Keratinocyte (primary cell): ENCODE measurements around the gene PPP1R36. TPM values are rescaled to one million over a fixed set of nuclear protein-coding genes. Genes with fewer than 3 reads are reported as not detected.
"Not testable (repeated sequence)": the region's sequence is repeated elsewhere in the genome, so short reads cannot be mapped to it uniquely, and the experiment has no call there.

Experiments used
- DNase-seq: peaks from one replicate; pipeline ENCODE4 v3.0.0-alpha.2; 2011; ENCODE audit warnings: low read depth, missing footprints, low spot score
- FAIRE-seq: peaks from 2 replicates; lab custom pipeline; 2011; peaks lifted over from hg19 to GRCh38; lab: Jason Lieb, UNC
- H2AFZ ChIP-seq: 2 replicates; pipeline ENCODE4 v1.6.0; 2012; ENCODE audit warnings: low read length, control low read depth, inconsistent platforms; ENCODE audit not compliant: control insufficient read depth
- H3K27ac ChIP-seq: 2 replicates; pipeline ENCODE4 v1.5.1; 2011; ENCODE audit warnings: low read length; ENCODE audit not compliant: control insufficient read depth, insufficient read depth
- H3K27me3 ChIP-seq: 3 replicates; pipeline ENCODE4 v1.6.0; 2011; ENCODE audit warnings: low read length; ENCODE audit not compliant: control insufficient read depth, insufficient read depth; ENCODE audit errors: extremely low read depth
- H3K36me3 ChIP-seq, 2 experiments: 2 replicates in 1 of 2; 3 replicates in 1 of 2; pipeline ENCODE4 v1.5.1; 2011; ENCODE audit warnings: low read length in 2 of 2, mild to moderate bottlenecking in 1 of 2; ENCODE audit not compliant: control insufficient read depth in 2 of 2, insufficient read depth in 2 of 2; ENCODE audit errors: extremely low read depth in 1 of 2
- H3K4me1 ChIP-seq: 3 replicates; pipeline ENCODE4 v1.5.1; 2011; ENCODE audit warnings: low read length; ENCODE audit not compliant: control insufficient read depth, insufficient read depth; ENCODE audit errors: extremely low read depth
- H3K4me2 ChIP-seq: 3 replicates; pipeline ENCODE4 v1.6.0; 2011; ENCODE audit warnings: low read depth, low read length; ENCODE audit not compliant: control insufficient read depth, insufficient read depth; ENCODE audit errors: extremely low read depth
- H3K4me3 ChIP-seq, 3 experiments: fragments of 200-600 bp in 1 of 3; sonication (generic) in 1 of 3; 2 replicates in 2 of 3; 3 replicates in 1 of 3; pipeline ENCODE4 v1.5.1; 2011 to 2016; ENCODE audit warnings: low read length in 3 of 3, mild to moderate bottlenecking in 3 of 3, control low read depth in 2 of 3, inconsistent platforms in 1 of 3, low read depth in 1 of 3, mixed read lengths in 1 of 3, mixed run types in 1 of 3, moderate library complexity in 1 of 3; ENCODE audit not compliant: control insufficient read depth in 2 of 3, insufficient read depth in 2 of 3; ENCODE audit errors: extremely low read depth in 1 of 3
- H3K79me2 ChIP-seq: 2 replicates; pipeline ENCODE4 v1.6.0; 2012; ENCODE audit warnings: low read length; ENCODE audit not compliant: control insufficient read depth, insufficient read depth
- H3K9ac ChIP-seq: 3 replicates; pipeline ENCODE4 v1.6.0; 2011; ENCODE audit warnings: low read length; ENCODE audit not compliant: control insufficient read depth, insufficient read depth; ENCODE audit errors: extremely low read depth
- H3K9me1 ChIP-seq: 3 replicates; pipeline ENCODE4 v1.6.0; 2011; ENCODE audit warnings: low read length; ENCODE audit not compliant: control insufficient read depth, insufficient read depth; ENCODE audit errors: extremely low read depth
- H3K9me3 ChIP-seq: 2 replicates; pipeline ENCODE4 v1.5.1; 2012; ENCODE audit warnings: low read depth, low read length; ENCODE audit not compliant: control insufficient read depth
- H4K20me1 ChIP-seq: 3 replicates; pipeline ENCODE4 v1.6.0; 2011; ENCODE audit warnings: low read length; ENCODE audit not compliant: control insufficient read depth, insufficient read depth; ENCODE audit errors: extremely low read depth
- CTCF ChIP-seq, 3 experiments: IDR thresholded peaks in 1 of 3; conservative IDR thresholded peaks in 1 of 3; optimal IDR thresholded peaks in 1 of 3; 2 replicates in 2 of 3; 3 replicates in 1 of 3; pipeline versions ENCODE3 to v1.5.1; 2011; ENCODE audit warnings: low read length in 3 of 3, mild to moderate bottlenecking in 3 of 3, moderate library complexity in 2 of 3, control low read depth in 1 of 3, inconsistent platforms in 1 of 3; ENCODE audit not compliant: insufficient read depth in 2 of 3; ENCODE audit errors: extremely low read depth in 1 of 3
- EZH2 ChIP-seq: IDR thresholded peaks from one replicate; pipeline ENCODE4 v1.6.1; 2012; ENCODE audit warnings: inconsistent platforms, mild to moderate bottlenecking, low read length, moderate library complexity
- dilution Hi-C: fragments of 300-500 bp; cut with MboI; formaldehyde crosslinking; loops from one replicate; pipeline ENCODE4 v1.7.0; 2020; ENCODE audit warnings: low sequenced_read_pairs; ENCODE audit not compliant: extremely low pct_ligation_motif_present
- polyA plus RNA-seq, 5 experiments: library from polyadenylated mRNA; depleted of rRNA in 3 of 5; stranded (reverse) in 3 of 5; stranded (forward) in 1 of 5; unstranded in 1 of 5; fragments of >200 nt; gene quantifications; 1 replicate in 1 of 5; 2 replicates in 3 of 5; 3 replicates in 1 of 5; pipeline versions ENCODE4 v1.2.1 to v1.2.3, GENCODE V29; 2011 to 2012; ENCODE audit warnings: missing spikeins in 2 of 5, low read depth in 1 of 5, low replicate concordance in 1 of 5

The PPP1R36 gene
- polyA plus RNA-seq, 1 donor (not counting 4 experiments of a cell fraction or from before 2014, with no cell fraction given) = 0.81 TPM

GRCh38 chr14:64614166-64614565 is 64.4 kb downstream of the PPP1R36 start:
- no peak for DNase-seq
- FAIRE-seq = no peak
- TF ChIP-seq EZH2 (no peak), CTCF (optimal IDR thresholded peaks at IDR 0.05 in 1 of 3, IDR thresholded peaks at IDR 0.05 in 1 of 3, conservative IDR thresholded peaks at IDR 0.05 in 1 of 3; ENCODE audit: extremely low read depth in 1 of 3, insufficient read depth in 2 of 3, low read length in 3 of 3) (no peak)
- H3K4me3 ChIP-seq = no peak overlapping the region
- H3K9me1 ChIP-seq = no peaks in the 10 kb centered on the region
- H3K9me3 ChIP-seq = no peaks in the 10 kb centered on the region
- H3K9ac ChIP-seq = no peak overlapping the region
- dilution Hi-C loops = no loop called here
- peaks cover 31% of the 10 kb centered on the region for H3K4me1 ChIP-seq
- no peaks in the 10 kb centered on the region for H3K36me3 ChIP-seq
- H3K27ac ChIP-seq = no peak overlapping the region
- H3K79me2 ChIP-seq = no peaks in the 10 kb centered on the region
- no peaks in the 10 kb centered on the region for H4K20me1 ChIP-seq
- H3K4me2 ChIP-seq = no peak overlapping the region
- no peaks in the 10 kb centered on the region for H3K27me3 ChIP-seq
- no peak overlapping the region for H2AFZ ChIP-seq

GRCh38 chr14:64614805-64615391 is 65.1 kb downstream of the PPP1R36 start:
- no peak for DNase-seq
- Histone ChIP-seq H3K4me2 (no peak overlapping the region), H3K27me3 (no peaks in the 10 kb centered on the region), H3K9me3 (no peaks in the 10 kb centered on the region), H3K9ac (no peak overlapping the region), H3K27ac (no peak overlapping the region), H3K79me2 (no peaks in the 10 kb centered on the region), H3K9me1 (no peaks in the 10 kb centered on the region), H2AFZ (peak overlapping the region; percentile 4), H4K20me1 (no peaks in the 10 kb centered on the region), H3K4me3 (no peak overlapping the region), H3K4me1 (peaks cover 38% of the 10 kb centered on the region), H3K36me3 (no peaks in the 10 kb centered on the region)
- dilution Hi-C loops = no loop called here
- no peak for FAIRE-seq
- TF ChIP-seq CTCF (optimal IDR thresholded peaks at IDR 0.05 in 1 of 3, IDR thresholded peaks at IDR 0.05 in 1 of 3, conservative IDR thresholded peaks at IDR 0.05 in 1 of 3; ENCODE audit: extremely low read depth in 1 of 3, insufficient read depth in 2 of 3, low read length in 3 of 3) (no peak), EZH2 (no peak)

- peak overlapping the region; percentile 84 for H3K27ac ChIP-seq
- H3K79me2 ChIP-seq, H3K9me3 ChIP-seq, H3K9ac ChIP-seq, dilution Hi-C loops, H3K9me1 ChIP-seq, H3K36me3 ChIP-seq, H3K27me3 ChIP-seq, H3K4me3 ChIP-seq, DNase-seq, H4K20me1 ChIP-seq: not testable (repeated sequence)
- H2AFZ ChIP-seq = peak overlapping the region; percentile 27
- peaks cover 34% of the 10 kb centered on the region for H3K4me1 ChIP-seq
- peak overlapping the region; percentile 6 for H3K4me2 ChIP-seq
- FAIRE-seq = peak; percentile 66
These were observed 68.2 kb downstream of the PPP1R36 start for GRCh38 chr14:64617872-64618408.
